WTC11 (cell line): ENCODE measurements around the gene SEZ6L. TPM values are rescaled to one million over a fixed set of nuclear protein-coding genes. Genes with fewer than 3 reads are reported as not detected.

Experiments
- ATAC-seq: fragments of 200-7000 bp; cut with Tn5 transposase; 2 replicates; pipeline ENCODE4 v1.10.0; 2021; ENCODE audit warnings: mild to moderate bottlenecking, moderate library complexity
- CTCF ChIA-PET: fragments of 300-600 bp; sonication (Branson Sonifier 250); formaldehyde crosslinking; loops from one replicate; lab custom pipeline; 2021; ENCODE audit warnings: antibody characterized with exemption; lab: Charles Lee
- POLR2A ChIA-PET: fragments of 350-600 bp; sonication (Branson Sonifier 250); formaldehyde crosslinking; loops from one replicate; lab custom pipeline; 2021; ENCODE audit warnings: antibody characterized with exemption; lab: Charles Lee
- DNase-seq: peaks from one replicate; pipeline ENCODE4 v3.0.0; 2021; ENCODE audit warnings: low spot score
- H3K27ac Mint-ChIP-seq: 2 replicates; pipeline ENCODE4 v1.8.0; 2021; ENCODE audit warnings: mixed read lengths
- H3K27me3 Mint-ChIP-seq: 2 replicates; pipeline ENCODE4 v1.8.0; 2021; ENCODE audit warnings: low read depth, mild to moderate bottlenecking, moderate library complexity, mixed read lengths
- H3K36me3 Mint-ChIP-seq: 2 replicates; pipeline ENCODE4 v1.8.0; 2021; ENCODE audit warnings: mixed read lengths
- H3K4me1 Mint-ChIP-seq: 2 replicates; pipeline ENCODE4 v1.8.0; 2022; ENCODE audit warnings: mixed read lengths
- H3K4me3 Mint-ChIP-seq: 2 replicates; pipeline ENCODE4 v1.8.0; 2021; ENCODE audit warnings: mild to moderate bottlenecking, moderate library complexity, mixed read lengths
- H3K9me3 Mint-ChIP-seq: 2 replicates; pipeline ENCODE4 v1.8.0; 2021; ENCODE audit warnings: mixed read lengths
- AR ChIP-seq: fragments of 250-450 bp; sonication (Bioruptor Pico); IDR thresholded peaks from 2 replicates; pipeline ENCODE4 v1.9.0; 2021; ENCODE audit warnings: mild to moderate bottlenecking
- ARID4B ChIP-seq: sonication (generic); formaldehyde crosslinking; IDR thresholded peaks from 2 replicates; pipeline ENCODE4 v1.8.0; 2023; ENCODE audit warnings: missing genetic modification reagents, mild to moderate bottlenecking, borderline replicate concordance
- CREM ChIP-seq: sonication (generic); formaldehyde crosslinking; IDR thresholded peaks from 2 replicates; pipeline ENCODE4 v1.8.1; 2022; ENCODE audit warnings: mild to moderate bottlenecking, missing genetic modification reagents, moderate library complexity
- E2F4 ChIP-seq: sonication (generic); formaldehyde crosslinking; IDR thresholded peaks from 2 replicates; pipeline ENCODE4 v1.8.1; 2022; ENCODE audit warnings: low read depth, mild to moderate bottlenecking, moderate library complexity, missing genetic modification reagents, borderline replicate concordance
- EMX1 ChIP-seq: fragments of 250-450 bp; sonication (Bioruptor Pico); IDR thresholded peaks from 2 replicates; pipeline ENCODE4 v1.8.0; 2021; ENCODE audit warnings: mild to moderate bottlenecking
- FOXJ3 ChIP-seq: sonication (generic); formaldehyde crosslinking; IDR thresholded peaks from 2 replicates; pipeline ENCODE4 v1.9.0; 2021; ENCODE audit warnings: missing genetic modification reagents, mild to moderate bottlenecking, borderline replicate concordance
- FOXK1 ChIP-seq: sonication (generic); formaldehyde crosslinking; IDR thresholded peaks from 2 replicates; pipeline ENCODE4 v1.8.0; 2022; ENCODE audit warnings: mild to moderate bottlenecking, moderate library complexity, missing genetic modification reagents
- MYBL2 ChIP-seq: sonication (generic); formaldehyde crosslinking; IDR thresholded peaks from 2 replicates; pipeline ENCODE4 v1.8.1; 2023; ENCODE audit warnings: mild to moderate bottlenecking, moderate library complexity, missing genetic modification reagents
- NR3C1 ChIP-seq: sonication (generic); formaldehyde crosslinking; conservative IDR thresholded peaks from 2 replicates; pipeline ENCODE4 v1.8.1; 2023; ENCODE audit warnings: low read depth, mild to moderate bottlenecking, missing genetic modification reagents
- PREB ChIP-seq: sonication (generic); formaldehyde crosslinking; IDR thresholded peaks from 2 replicates; pipeline ENCODE4 v1.8.1; 2022; ENCODE audit warnings: mild to moderate bottlenecking, missing genetic modification reagents, moderate library complexity, borderline replicate concordance
- PRRX2 ChIP-seq: fragments of 250-450 bp; sonication (Bioruptor Pico); IDR thresholded peaks from 2 replicates; pipeline ENCODE4 v1.8.0; 2021; ENCODE audit warnings: mild to moderate bottlenecking
- SMAD3 ChIP-seq: sonication (generic); formaldehyde crosslinking; IDR thresholded peaks from 2 replicates; pipeline ENCODE4 v1.8.0; 2022; ENCODE audit warnings: missing genetic modification reagents, mild to moderate bottlenecking, borderline replicate concordance
- ZNF317 ChIP-seq: sonication (generic); formaldehyde crosslinking; IDR thresholded peaks from 2 replicates; pipeline ENCODE4 v1.8.1; 2023; ENCODE audit warnings: low read depth, mild to moderate bottlenecking, moderate library complexity, missing genetic modification reagents, borderline replicate concordance
- ZNF425 ChIP-seq: fragments of 250-450 bp; sonication (Bioruptor Pico); conservative IDR thresholded peaks from 2 replicates; pipeline ENCODE4 v1.9.0; 2021; ENCODE audit warnings: mild to moderate bottlenecking
- total RNA-seq: library from RNA; stranded (reverse); gene quantifications from 3 replicates; pipeline ENCODE4 v1.2.3, GENCODE V29; 2021

SEZ6L gene
- total RNA-seq, 1 experiment from 2014 or later = 0.57 TPM

GRCh38 chr22:26285632-26286031 is 116.4 kb downstream of the SEZ6L start:
- CTCF ChIA-PET = no interaction called here
- ATAC-seq (no peak), DNase-seq (no peak)
- Mint-ChIP-seq H3K4me1 (peaks cover 1% of the 10 kb centered on the region; the same call in 1 of the 2 replicates), H3K4me3 (no peak overlapping the region), H3K36me3 (no peaks in the 10 kb centered on the region), H3K27me3 (no peaks in the 10 kb centered on the region), H3K27ac (no peak overlapping the region), H3K9me3 (peaks cover 5% of the 10 kb centered on the region; the same call in 1 of the 2 replicates)
- no peak for TF ChIP-seq PRRX2 (CRISPR knock-in tag)
- TF ChIP-seq FOXJ3 (CRISPR knock-in tag) = no peak
- TF ChIP-seq E2F4 = no peak
- TF ChIP-seq ZNF317 = no peak
- no peak for TF ChIP-seq FOXK1 (CRISPR knock-in tag)
- TF ChIP-seq NR3C1 = no peak
- TF ChIP-seq ARID4B (CRISPR knock-in tag) = no peak
- TF ChIP-seq CREM (CRISPR knock-in tag) = no peak
- no peak for TF ChIP-seq SMAD3 (CRISPR knock-in tag)
- no peak for TF ChIP-seq AR
- no peak for TF ChIP-seq EMX1
- no peak for TF ChIP-seq ZNF425 (CRISPR knock-in tag)
- TF ChIP-seq PREB (CRISPR knock-in tag) = no peak
- TF ChIP-seq MYBL2 (CRISPR knock-in tag) = no peak
- POLR2A ChIA-PET = no interaction called here
